Measurements from ENCODE around the gene VTI1A. TPM values are rescaled to one million over a fixed set of nuclear protein-coding genes. Genes with fewer than 3 reads are reported as not detected.

VTI1A gene
- polyA plus RNA-seq, 1 experiment = 20.4 TPM

DNA sequence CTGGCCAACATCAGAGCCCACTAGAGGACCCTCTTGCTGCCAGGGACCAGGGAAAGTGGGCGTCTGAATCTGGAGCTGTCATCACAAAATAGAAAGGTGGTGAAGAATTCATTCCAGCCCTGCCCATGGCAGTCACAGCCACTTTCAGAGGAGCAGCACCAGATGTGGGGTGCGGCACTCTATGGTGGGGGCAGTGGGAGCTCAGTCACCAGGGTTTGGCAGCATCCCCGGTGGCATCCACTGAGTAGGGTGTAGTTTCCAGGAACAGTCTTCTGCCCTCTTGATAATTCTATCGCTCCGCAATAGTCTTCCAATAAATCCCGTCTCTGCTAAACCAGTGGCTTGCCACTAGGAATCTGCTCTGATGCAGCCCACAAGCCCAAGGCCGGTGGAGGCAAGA lies 394.5 kb downstream of the VTI1A start:
- DNase-seq (ENCODE audit: low read depth, low spot score) = no peak
- peaks cover 4% of the 10 kb centered on the region for H3K27me3 ChIP-seq (ENCODE audit: control insufficient read depth, insufficient read depth, low read length)
- peaks cover 25% of the 10 kb centered on the region for H3K9me3 ChIP-seq (ENCODE audit: control insufficient read depth, insufficient read depth, low read length)
- H3K4me3 ChIP-seq (ENCODE audit: low read depth, low read length) = no peak overlapping the region
- CTCF ChIA-PET = no interaction called here
- POLR2A ChIA-PET = no interaction called here
- TF ChIP-seq, protein P1, sequence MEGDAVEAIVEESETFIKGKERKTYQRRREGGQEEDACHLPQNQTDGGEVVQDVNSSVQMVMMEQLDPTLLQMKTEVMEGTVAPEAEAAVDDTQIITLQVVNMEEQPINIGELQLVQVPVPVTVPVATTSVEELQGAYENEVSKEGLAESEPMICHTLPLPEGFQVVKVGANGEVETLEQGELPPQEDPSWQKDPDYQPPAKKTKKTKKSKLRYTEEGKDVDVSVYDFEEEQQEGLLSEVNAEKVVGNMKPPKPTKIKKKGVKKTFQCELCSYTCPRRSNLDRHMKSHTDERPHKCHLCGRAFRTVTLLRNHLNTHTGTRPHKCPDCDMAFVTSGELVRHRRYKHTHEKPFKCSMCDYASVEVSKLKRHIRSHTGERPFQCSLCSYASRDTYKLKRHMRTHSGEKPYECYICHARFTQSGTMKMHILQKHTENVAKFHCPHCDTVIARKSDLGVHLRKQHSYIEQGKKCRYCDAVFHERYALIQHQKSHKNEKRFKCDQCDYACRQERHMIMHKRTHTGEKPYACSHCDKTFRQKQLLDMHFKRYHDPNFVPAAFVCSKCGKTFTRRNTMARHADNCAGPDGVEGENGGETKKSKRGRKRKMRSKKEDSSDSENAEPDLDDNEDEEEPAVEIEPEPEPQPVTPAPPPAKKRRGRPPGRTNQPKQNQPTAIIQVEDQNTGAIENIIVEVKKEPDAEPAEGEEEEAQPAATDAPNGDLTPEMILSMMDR (IDR thresholded peaks at IDR 0.05; ENCODE audit: low read depth, low read length) = no peak
- H3K27ac ChIP-seq (ENCODE audit: low read depth, low read length) = no peak overlapping the region

DNA sequence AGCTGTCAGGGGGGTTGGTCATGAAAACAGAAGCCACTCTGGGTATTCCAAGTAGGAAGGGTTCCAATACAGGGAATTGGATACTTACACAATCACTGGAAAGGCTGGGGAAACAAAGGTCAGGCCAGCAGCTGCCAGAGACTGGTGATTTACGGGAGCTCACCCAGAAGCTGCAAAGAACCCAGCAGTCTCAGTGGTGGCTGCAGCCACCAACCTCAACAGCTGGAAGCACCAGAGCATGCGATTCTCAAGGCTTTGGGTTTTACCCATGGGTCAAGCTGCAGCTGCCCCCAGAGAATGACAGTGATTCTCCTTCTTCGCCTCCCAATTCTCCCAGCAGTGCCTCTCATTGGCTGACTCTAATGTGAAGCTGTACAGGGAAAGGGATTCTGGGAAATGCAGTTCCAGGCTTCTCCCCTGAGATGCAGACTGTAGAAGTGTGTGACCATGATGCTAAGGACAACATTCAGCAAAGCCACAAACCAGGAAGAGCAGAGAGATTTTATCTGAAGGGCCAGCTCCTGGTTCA lies 395.9 kb downstream of the VTI1A start:
- no peak for DNase-seq (ENCODE audit: low read depth, low spot score)
- ChIA-PET POLR2A (no interaction called here), CTCF (interaction anchor here (1.2 kb wide), 1 partner anchor 678 kb away, joined by 3 read pairs; no protein-coding TSS in a partner anchor)
- peaks cover 4% of the 10 kb centered on the region for H3K27me3 ChIP-seq (ENCODE audit: control insufficient read depth, insufficient read depth, low read length)
- TF ChIP-seq, protein P1 (IDR thresholded peaks at IDR 0.05; ENCODE audit: low read depth, low read length) = no peak
- peaks cover 38% of the 10 kb centered on the region for H3K9me3 ChIP-seq (ENCODE audit: control insufficient read depth, insufficient read depth, low read length)
- no peak overlapping the region for H3K4me3 ChIP-seq (ENCODE audit: low read depth, low read length)
- H3K27ac ChIP-seq (ENCODE audit: low read depth, low read length) = no peak overlapping the region

DNA sequence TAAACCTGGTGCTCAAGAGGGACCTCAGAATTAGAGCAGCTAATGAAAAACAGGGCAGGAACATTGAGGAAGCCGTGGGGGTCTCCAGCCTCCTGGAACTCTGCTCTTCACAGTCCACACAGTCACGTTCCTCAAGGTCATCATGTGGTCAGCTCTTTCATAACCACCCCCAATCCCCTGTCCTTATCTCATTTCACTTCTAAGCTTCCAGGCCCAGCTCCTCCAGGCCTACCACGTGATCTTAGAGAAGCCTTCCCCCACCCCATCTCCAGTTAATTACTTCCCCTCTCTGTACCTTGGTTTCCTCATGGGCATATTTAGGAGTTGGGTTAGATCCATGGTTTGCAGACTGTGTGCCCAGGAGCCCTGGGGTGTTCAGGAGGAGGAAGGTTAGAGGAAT lies 396.6 kb downstream of the VTI1A start:
- ChIA-PET POLR2A (no interaction called here), CTCF (interaction anchor here (0.6 to 1.2 kb wide), 2 partner anchors 33 to 677 kb away, joined by 3 to 4 read pairs; no protein-coding TSS in a partner anchor)
- TF ChIP-seq, protein P1 (IDR thresholded peaks at IDR 0.05; ENCODE audit: low read depth, low read length) = no peak
- Histone ChIP-seq H3K27me3 (ENCODE audit: control insufficient read depth, insufficient read depth, low read length) (peaks cover 4% of the 10 kb centered on the region), H3K4me3 (ENCODE audit: low read depth, low read length) (no peak overlapping the region), H3K27ac (ENCODE audit: low read depth, low read length) (no peak overlapping the region), H3K9me3 (ENCODE audit: control insufficient read depth, insufficient read depth, low read length) (peaks cover 45% of the 10 kb centered on the region)
- DNase-seq (ENCODE audit: low read depth, low spot score) = no peak

DNA sequence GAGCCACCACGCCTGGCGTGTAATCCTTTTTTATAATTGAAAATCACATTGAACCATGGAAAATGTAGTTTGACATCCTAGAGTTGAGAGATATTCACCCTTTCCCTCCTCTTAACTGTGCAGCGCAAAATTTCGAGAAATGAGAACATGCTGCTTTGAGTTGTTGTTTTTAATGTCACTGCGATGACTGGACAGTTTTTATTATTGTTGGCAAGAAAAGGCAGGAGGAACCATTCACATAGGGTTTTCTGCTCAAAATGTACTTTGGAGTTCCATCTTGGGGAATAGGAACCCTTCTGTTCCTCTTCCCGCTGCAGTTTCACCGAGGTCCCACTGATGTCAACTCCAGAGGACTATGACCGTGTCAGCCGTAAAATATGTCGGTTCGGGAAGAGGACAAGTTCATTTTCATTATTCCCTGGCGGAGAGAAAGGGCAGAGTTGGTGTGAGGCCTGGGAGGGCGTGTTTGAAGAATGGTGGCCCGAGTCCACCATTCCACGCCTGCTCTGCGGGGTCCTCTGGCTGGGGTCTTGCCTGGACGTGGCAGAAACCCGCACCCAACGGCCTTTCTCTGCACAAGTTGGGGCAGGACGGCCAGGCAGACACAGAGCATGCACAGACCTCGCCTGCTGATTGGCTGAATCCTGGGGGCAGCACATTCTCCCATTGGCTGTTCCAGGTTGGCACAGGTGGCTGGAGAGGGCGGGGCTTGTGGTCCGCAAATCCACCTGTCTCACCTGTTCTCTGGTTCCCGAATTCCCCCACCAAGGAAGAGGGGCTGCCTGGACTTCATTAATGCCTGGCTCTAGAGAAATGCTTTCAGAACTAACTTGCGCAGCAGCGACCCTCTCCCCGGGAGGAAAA lies 397.9 kb downstream of the VTI1A start:
- H3K27ac ChIP-seq (ENCODE audit: low read depth, low read length) = peak overlapping the region; percentile 21
- H3K9me3 ChIP-seq (ENCODE audit: control insufficient read depth, insufficient read depth, low read length) = peaks cover 38% of the 10 kb centered on the region
- TF ChIP-seq, protein P1 (IDR thresholded peaks at IDR 0.05; ENCODE audit: low read depth, low read length) = no peak
- POLR2A ChIA-PET = no interaction called here
- peaks cover 4% of the 10 kb centered on the region for H3K27me3 ChIP-seq (ENCODE audit: control insufficient read depth, insufficient read depth, low read length)
- DNase-seq (ENCODE audit: low read depth, low spot score) = no peak
- H3K4me3 ChIP-seq (ENCODE audit: low read depth, low read length) = no peak overlapping the region
- CTCF ChIA-PET = interaction anchor here (0.7 kb wide), 2 partner anchors 280 to 423 kb away, joined by 3 read pairs; no protein-coding TSS in a partner anchor

DNA sequence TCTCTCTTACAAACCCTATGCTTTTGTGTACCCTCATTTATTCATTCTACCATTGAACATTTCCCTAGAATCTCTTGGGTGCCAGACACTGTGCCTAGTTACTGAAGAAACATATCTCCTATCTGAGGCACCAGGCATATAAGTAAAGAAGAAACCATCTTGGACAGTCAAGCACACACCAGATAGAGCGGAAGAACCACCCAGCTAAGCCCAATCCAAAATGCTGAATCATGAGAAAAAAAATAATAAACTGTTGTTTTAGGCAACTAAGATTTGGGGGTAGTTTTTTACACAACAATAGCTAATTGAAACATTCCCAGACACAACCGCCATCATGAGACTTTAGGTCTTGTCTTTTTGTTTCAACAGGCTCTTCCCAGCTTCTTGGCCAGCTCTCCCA lies 400.8 kb downstream of the VTI1A start:
- TF ChIP-seq, protein P1 (IDR thresholded peaks at IDR 0.05; ENCODE audit: low read depth, low read length) = no peak
- ChIA-PET CTCF (no interaction called here), POLR2A (no interaction called here)
- Histone ChIP-seq H3K4me3 (ENCODE audit: low read depth, low read length) (no peak overlapping the region), H3K9me3 (ENCODE audit: control insufficient read depth, insufficient read depth, low read length) (peaks cover 33% of the 10 kb centered on the region), H3K27me3 (ENCODE audit: control insufficient read depth, insufficient read depth, low read length) (no peaks in the 10 kb centered on the region), H3K27ac (ENCODE audit: low read depth, low read length) (no peak overlapping the region)
- no peak for DNase-seq (ENCODE audit: low read depth, low spot score)
